Measurements from ENCODE around the gene RAB15. TPM values are rescaled to one million over a fixed set of nuclear protein-coding genes. Genes with fewer than 3 reads are reported as not detected.

Gene RAB15
- total RNA-seq, 1 donor = 4.0 TPM

- Histone ChIP-seq H3K79me2 (ENCODE audit: insufficient read depth, low read length) (peaks cover 27% of the 10 kb centered on the region), H4K20me1 (ENCODE audit: insufficient read depth, low read length) (no peaks in the 10 kb centered on the region), H2AFZ (ENCODE audit: low read length) (no peak overlapping the region), H3K27me3 (ENCODE audit: insufficient read depth, low read length) (no peaks in the 10 kb centered on the region), H3K4me3 (ENCODE audit: insufficient read depth, low read length) (no peak overlapping the region), H3K9me3 (ENCODE audit: low read depth, low read length) (no peaks in the 10 kb centered on the region), H3K27ac (ENCODE audit: low read depth, low read length) (peak overlapping the region; percentile 65), H3K4me2 (ENCODE audit: insufficient read depth, low read length) (peak overlapping the region; percentile 5), H3K4me1 (ENCODE audit: insufficient read depth, low read length) (peaks cover 53% of the 10 kb centered on the region), H3K36me3 (ENCODE audit: insufficient read depth, low read length) (no peaks in the 10 kb centered on the region)
- no peak for DNase-seq (ENCODE audit: insufficient read length, low spot score, missing footprints)
- TF ChIP-seq, protein P1, sequence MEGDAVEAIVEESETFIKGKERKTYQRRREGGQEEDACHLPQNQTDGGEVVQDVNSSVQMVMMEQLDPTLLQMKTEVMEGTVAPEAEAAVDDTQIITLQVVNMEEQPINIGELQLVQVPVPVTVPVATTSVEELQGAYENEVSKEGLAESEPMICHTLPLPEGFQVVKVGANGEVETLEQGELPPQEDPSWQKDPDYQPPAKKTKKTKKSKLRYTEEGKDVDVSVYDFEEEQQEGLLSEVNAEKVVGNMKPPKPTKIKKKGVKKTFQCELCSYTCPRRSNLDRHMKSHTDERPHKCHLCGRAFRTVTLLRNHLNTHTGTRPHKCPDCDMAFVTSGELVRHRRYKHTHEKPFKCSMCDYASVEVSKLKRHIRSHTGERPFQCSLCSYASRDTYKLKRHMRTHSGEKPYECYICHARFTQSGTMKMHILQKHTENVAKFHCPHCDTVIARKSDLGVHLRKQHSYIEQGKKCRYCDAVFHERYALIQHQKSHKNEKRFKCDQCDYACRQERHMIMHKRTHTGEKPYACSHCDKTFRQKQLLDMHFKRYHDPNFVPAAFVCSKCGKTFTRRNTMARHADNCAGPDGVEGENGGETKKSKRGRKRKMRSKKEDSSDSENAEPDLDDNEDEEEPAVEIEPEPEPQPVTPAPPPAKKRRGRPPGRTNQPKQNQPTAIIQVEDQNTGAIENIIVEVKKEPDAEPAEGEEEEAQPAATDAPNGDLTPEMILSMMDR (IDR thresholded peaks at IDR 0.05; ENCODE audit: extremely low read depth, low read depth, low read length) = no peak
Observed at GRCh38 chr14:65000898-65001591, 28.9 kb upstream of the RAB15 start.

DNA sequence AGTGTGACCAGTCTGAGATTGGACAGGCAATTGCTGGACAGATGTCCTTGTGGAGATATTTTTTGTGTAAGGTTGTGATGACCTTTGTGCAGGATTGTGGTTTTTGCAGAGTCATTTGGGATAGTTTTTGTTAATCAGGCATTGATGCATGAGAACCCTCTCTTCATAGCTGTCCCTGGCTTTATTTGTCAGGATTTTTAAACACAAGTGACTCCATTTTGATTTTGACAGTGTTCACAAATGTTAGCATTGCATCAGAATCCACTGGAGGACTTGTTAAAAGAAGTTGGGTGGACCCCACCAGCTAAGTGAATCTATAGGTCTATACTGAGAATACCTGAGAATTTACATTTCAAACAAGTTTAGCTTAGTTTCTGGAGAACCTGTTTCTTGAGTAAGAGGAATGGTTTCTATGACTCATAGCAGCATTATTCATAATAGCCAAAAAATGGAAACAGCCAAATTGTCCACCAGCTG, 26.4 kb upstream of the RAB15 start:
- H3K36me3 ChIP-seq (ENCODE audit: insufficient read depth, low read length) = no peaks in the 10 kb centered on the region
- H3K4me2 ChIP-seq (ENCODE audit: insufficient read depth, low read length) = no peak overlapping the region
- DNase-seq (ENCODE audit: insufficient read length, low spot score, missing footprints) = no peak
- no peak overlapping the region for H3K27ac ChIP-seq (ENCODE audit: low read depth, low read length)
- peaks cover 40% of the 10 kb centered on the region for H3K4me1 ChIP-seq (ENCODE audit: insufficient read depth, low read length)
- H3K4me3 ChIP-seq (ENCODE audit: insufficient read depth, low read length) = no peak overlapping the region
- no peaks in the 10 kb centered on the region for H3K9me3 ChIP-seq (ENCODE audit: low read depth, low read length)
- TF ChIP-seq, protein P1 (IDR thresholded peaks at IDR 0.05; ENCODE audit: extremely low read depth, low read depth, low read length) = no peak
- peaks cover 25% of the 10 kb centered on the region for H3K79me2 ChIP-seq (ENCODE audit: insufficient read depth, low read length)
- H4K20me1 ChIP-seq (ENCODE audit: insufficient read depth, low read length) = no peaks in the 10 kb centered on the region
- H3K27me3 ChIP-seq (ENCODE audit: insufficient read depth, low read length) = no peaks in the 10 kb centered on the region
- no peak overlapping the region for H2AFZ ChIP-seq (ENCODE audit: low read length)

GRCh38 chr14:64997108-64997794, 25.1 kb upstream of the RAB15 start:
- no peak overlapping the region for H3K27ac ChIP-seq (ENCODE audit: low read depth, low read length)
- H4K20me1 ChIP-seq (ENCODE audit: insufficient read depth, low read length) = no peaks in the 10 kb centered on the region
- no peaks in the 10 kb centered on the region for H3K36me3 ChIP-seq (ENCODE audit: insufficient read depth, low read length)
- peaks cover 30% of the 10 kb centered on the region for H3K79me2 ChIP-seq (ENCODE audit: insufficient read depth, low read length)
- no peaks in the 10 kb centered on the region for H3K9me3 ChIP-seq (ENCODE audit: low read depth, low read length)
- H3K4me1 ChIP-seq (ENCODE audit: insufficient read depth, low read length) = peaks cover 29% of the 10 kb centered on the region
- no peak overlapping the region for H3K4me2 ChIP-seq (ENCODE audit: insufficient read depth, low read length)
- DNase-seq (ENCODE audit: insufficient read length, low spot score, missing footprints) = no peak
- TF ChIP-seq, protein P1 (IDR thresholded peaks at IDR 0.05; ENCODE audit: extremely low read depth, low read depth, low read length) = no peak
- no peak overlapping the region for H3K4me3 ChIP-seq (ENCODE audit: insufficient read depth, low read length)
- no peak overlapping the region for H2AFZ ChIP-seq (ENCODE audit: low read length)
- H3K27me3 ChIP-seq (ENCODE audit: insufficient read depth, low read length) = no peaks in the 10 kb centered on the region

GRCh38 chr14:64995291-64995690, 23.2 kb upstream of the RAB15 start:
- H2AFZ ChIP-seq (ENCODE audit: low read length) = no peak overlapping the region
- peaks cover 16% of the 10 kb centered on the region for H3K4me1 ChIP-seq (ENCODE audit: insufficient read depth, low read length)
- H3K9me3 ChIP-seq (ENCODE audit: low read depth, low read length) = no peaks in the 10 kb centered on the region
- TF ChIP-seq, protein P1 (IDR thresholded peaks at IDR 0.05; ENCODE audit: extremely low read depth, low read depth, low read length) = no peak
- no peaks in the 10 kb centered on the region for H3K27me3 ChIP-seq (ENCODE audit: insufficient read depth, low read length)
- peaks cover 35% of the 10 kb centered on the region for H3K79me2 ChIP-seq (ENCODE audit: insufficient read depth, low read length)
- H3K36me3 ChIP-seq (ENCODE audit: insufficient read depth, low read length) = no peaks in the 10 kb centered on the region
- H3K4me3 ChIP-seq (ENCODE audit: insufficient read depth, low read length) = no peak overlapping the region
- H3K27ac ChIP-seq (ENCODE audit: low read depth, low read length) = no peak overlapping the region
- H3K4me2 ChIP-seq (ENCODE audit: insufficient read depth, low read length) = no peak overlapping the region
- no peak for DNase-seq (ENCODE audit: insufficient read length, low spot score, missing footprints)
- H4K20me1 ChIP-seq (ENCODE audit: insufficient read depth, low read length) = no peaks in the 10 kb centered on the region
